H1 (cell line): ENCODE measurements around the gene ARHGAP25. TPM values are rescaled to one million over a fixed set of nuclear protein-coding genes. Genes with fewer than 3 reads are reported as not detected.

Source experiments
- CTCF ChIA-PET: fragments of 300-600 bp; sonication (Branson Sonifier 250); formaldehyde crosslinking; loops from one replicate; lab custom pipeline; 2021; ENCODE audit not compliant: partially characterized antibody; lab: Charles Lee
- POLR2A ChIA-PET: fragments of 300-600 bp; sonication (Branson Sonifier 250); formaldehyde crosslinking; loops from one replicate; lab custom pipeline; 2021; ENCODE audit warnings: inconsistent platforms; ENCODE audit not compliant: partially characterized antibody; lab: Charles Lee
- DNase-seq, 2 experiments: peaks; one replicate each; pipeline versions ENCODE4 v3.0.0 to v3.0.0-alpha.2; 2010 to 2022; ENCODE audit warnings: low spot score in 2 of 2, low read depth in 1 of 2, mixed read lengths in 1 of 2
- FAIRE-seq: peaks from 2 replicates; lab custom pipeline; 2011; peaks lifted over from hg19 to GRCh38; lab: Jason Lieb, UNC
- H2AFZ ChIP-seq: 2 replicates; pipeline ENCODE4 v1.8.1; 2012; ENCODE audit warnings: low read length, inconsistent platforms
- H2AK5ac ChIP-seq: 2 replicates; pipeline ENCODE4 v1.6.1; 2013; ENCODE audit warnings: low read depth, low read length
- H2BK120ac ChIP-seq: replicated peaks from 2 replicates; pipeline ENCODE3; 2013; ENCODE audit warnings: low read depth, low read length, inconsistent platforms
- H2BK12ac ChIP-seq: 2 replicates; pipeline ENCODE4 v1.6.1; 2013; ENCODE audit warnings: low read depth, low read length
- H2BK15ac ChIP-seq: 2 replicates; pipeline ENCODE4 v1.6.1; 2013; ENCODE audit warnings: low read length
- H2BK20ac ChIP-seq: 2 replicates; pipeline ENCODE4 v1.6.1; 2013; ENCODE audit warnings: low read length
- H2BK5ac ChIP-seq: 2 replicates; pipeline ENCODE4 v1.6.1; 2013; ENCODE audit warnings: low read depth, low read length
- H3K14ac ChIP-seq: 2 replicates; pipeline ENCODE4 v1.6.1; 2013; ENCODE audit warnings: inconsistent platforms; ENCODE audit not compliant: insufficient read length
- H3K18ac ChIP-seq: 2 replicates; pipeline ENCODE4 v1.6.1; 2013; ENCODE audit warnings: low read length; ENCODE audit errors: extremely low read depth
- H3K23ac ChIP-seq: 2 replicates; pipeline ENCODE4 v1.6.1; 2013; ENCODE audit warnings: inconsistent platforms; ENCODE audit not compliant: insufficient read length
- H3K23me2 ChIP-seq: 2 replicates; pipeline ENCODE4 v1.6.1; 2013; ENCODE audit warnings: low read depth, low read length
- H3K27ac ChIP-seq: 2 replicates; pipeline ENCODE4 v1.6.1; 2011; ENCODE audit warnings: low read depth, low read length, inconsistent platforms
- H3K27me3 ChIP-seq, 4 experiments: replicated peaks in 1 of 4; 1 replicate in 1 of 4; 2 replicates in 3 of 4; pipeline versions ENCODE4 v1.6.1 to v1.8.1; 2011 to 2013; ENCODE audit warnings: low read length in 3 of 4, mild to moderate bottlenecking in 3 of 4, inconsistent platforms in 2 of 4, mixed read lengths in 2 of 4, moderate library complexity in 1 of 4; ENCODE audit not compliant: control insufficient read depth in 3 of 4, insufficient read depth in 3 of 4; ENCODE audit errors: extremely low read depth in 1 of 4
- H3K36me3 ChIP-seq, 4 experiments: 2 replicates each; pipeline versions ENCODE4 v1.6.1 to v1.8.1; 2011 to 2013; ENCODE audit warnings: mild to moderate bottlenecking in 4 of 4, low read length in 3 of 4, moderate library complexity in 2 of 4, control low read depth in 1 of 4, inconsistent platforms in 1 of 4; ENCODE audit not compliant: insufficient read depth in 4 of 4, control insufficient read depth in 2 of 4
- H3K4ac ChIP-seq: replicated peaks from 2 replicates; pipeline ENCODE3; 2013; ENCODE audit warnings: low read length, low read depth, mixed read lengths, inconsistent platforms; ENCODE audit not compliant: insufficient read length
- H3K4me1 ChIP-seq, 4 experiments: replicated peaks in 1 of 4; 1 replicate in 1 of 4; 2 replicates in 3 of 4; pipeline versions ENCODE4 v1.6.1 to v1.8.1; 2011 to 2013; ENCODE audit warnings: low read length in 3 of 4, inconsistent platforms in 2 of 4, mixed read lengths in 1 of 4; ENCODE audit not compliant: insufficient read depth in 4 of 4, control insufficient read depth in 3 of 4
- H3K4me2 ChIP-seq, 2 experiments: 2 replicates each; pipeline versions ENCODE4 v1.6.1 to v1.8.1; 2011 to 2013; ENCODE audit warnings: low read depth in 2 of 2, low read length in 2 of 2, control low read depth in 1 of 2, inconsistent platforms in 1 of 2, mild to moderate bottlenecking in 1 of 2; ENCODE audit not compliant: insufficient read depth in 1 of 2
- H3K4me3 ChIP-seq, 4 experiments: fragments of 200-600, 300-600 bp in 1 of 4; sonication (generic), shearing (Covaris generic), sonication (Bioruptor Twin) in 1 of 4; 2 replicates each; pipeline versions ENCODE4 v1.5.1 to v1.8.1; 2011 to 2016; ENCODE audit warnings: low read length in 4 of 4, low read depth in 3 of 4, control low read depth in 2 of 4, inconsistent platforms in 2 of 4, mild to moderate bottlenecking in 2 of 4, mixed read lengths in 1 of 4, moderate library complexity in 1 of 4; ENCODE audit not compliant: insufficient read depth in 2 of 4; ENCODE audit errors: extremely low read depth in 1 of 4
- H3K56ac ChIP-seq: replicated peaks from 2 replicates; pipeline ENCODE3; 2013; ENCODE audit warnings: low read depth, mild to moderate bottlenecking, mixed read lengths, low read length, inconsistent platforms; ENCODE audit not compliant: insufficient read length
- H3K79me1 ChIP-seq: 2 replicates; pipeline ENCODE4 v1.6.1; 2013; ENCODE audit warnings: low read depth, low read length, control low read depth
- H3K79me2 ChIP-seq, 2 experiments: 2 replicates each; pipeline versions ENCODE4 v1.6.1 to v1.8.1; 2012 to 2013; ENCODE audit warnings: low read length in 2 of 2, mild to moderate bottlenecking in 2 of 2, inconsistent platforms in 1 of 2; ENCODE audit not compliant: insufficient read depth in 2 of 2, control insufficient read depth in 1 of 2
- H3K9ac ChIP-seq, 4 experiments: replicated peaks in 1 of 4; 1 replicate in 1 of 4; 2 replicates in 3 of 4; pipeline versions ENCODE4 v1.6.1 to v1.8.1; 2011 to 2013; ENCODE audit warnings: low read depth in 3 of 4, low read length in 3 of 4, control low read depth in 2 of 4, mild to moderate bottlenecking in 2 of 4, moderate library complexity in 2 of 4, inconsistent platforms in 1 of 4; ENCODE audit errors: extremely low read depth in 1 of 4
- H3K9me3 ChIP-seq, 2 experiments: 2 replicates each; pipeline versions ENCODE4 v1.6.1 to v1.8.1; 2012 to 2013; ENCODE audit warnings: mild to moderate bottlenecking in 2 of 2, moderate library complexity in 2 of 2, control low read depth in 1 of 2, inconsistent platforms in 1 of 2, low read depth in 1 of 2, low read length in 1 of 2, mixed read lengths in 1 of 2; ENCODE audit not compliant: insufficient read depth in 2 of 2
- H4K20me1 ChIP-seq, 2 experiments: replicated peaks in 1 of 2; 2 replicates each; pipeline versions ENCODE3 to v1.8.1; 2011 to 2013; ENCODE audit warnings: inconsistent platforms in 2 of 2, low read length in 2 of 2, mild to moderate bottlenecking in 1 of 2; ENCODE audit not compliant: insufficient read depth in 2 of 2, control insufficient read depth in 1 of 2
- H4K5ac ChIP-seq: 2 replicates; pipeline ENCODE4 v1.6.1; 2013; ENCODE audit warnings: low read length, low read depth, mixed read lengths, inconsistent platforms; ENCODE audit not compliant: insufficient read length
- H4K8ac ChIP-seq: 2 replicates; pipeline ENCODE4 v1.8.0; 2013; ENCODE audit warnings: mild to moderate bottlenecking, moderate library complexity, low read length, inconsistent platforms; ENCODE audit not compliant: insufficient read depth; ENCODE audit errors: extremely low read depth
- H4K91ac ChIP-seq: replicated peaks from 2 replicates; pipeline ENCODE3; 2013; ENCODE audit warnings: low read length, mixed read lengths, inconsistent platforms; ENCODE audit not compliant: insufficient read length
- CBX5 ChIP-seq: fragments of 300-800, 300-1000 bp; sonication (generic); IDR thresholded peaks from 2 replicates; pipeline ENCODE4 v1.7.1; 2016; ENCODE audit warnings: antibody characterized with exemption, low read length, low read depth
- CBX8 ChIP-seq: fragments of 300-800, 300-1000 bp; sonication (generic); IDR thresholded peaks from 2 replicates; pipeline ENCODE4 v1.7.1; 2016; ENCODE audit warnings: low read depth, low read length, borderline replicate concordance
- CTBP2 ChIP-seq: IDR thresholded peaks from 2 replicates; pipeline ENCODE4 v1.7.0; 2011; ENCODE audit warnings: borderline replicate concordance, mild to moderate bottlenecking, moderate library complexity, mixed read lengths, low read length; ENCODE audit not compliant: insufficient read depth, insufficient read length
- E2F6 ChIP-seq: IDR thresholded peaks from 2 replicates; pipeline ENCODE4 v1.6.1; 2012; ENCODE audit warnings: inconsistent platforms
- EGR1 ChIP-seq: IDR thresholded peaks from 2 replicates; pipeline ENCODE4 v1.6.1; 2011; ENCODE audit warnings: low read depth, low read length, borderline replicate concordance
- EP300 ChIP-seq, 2 experiments: IDR thresholded peaks; 1 replicate in 1 of 2; 2 replicates in 1 of 2; pipeline ENCODE4 v1.6.1; 2011 to 2012; ENCODE audit warnings: low read depth in 2 of 2, low read length in 2 of 2, mild to moderate bottlenecking in 2 of 2, borderline replicate concordance in 1 of 2, inconsistent platforms in 1 of 2, moderate library complexity in 1 of 2
- FOSL1 ChIP-seq: IDR thresholded peaks from 2 replicates; pipeline ENCODE4 v1.6.1; 2011; ENCODE audit warnings: mild to moderate bottlenecking, low read depth, low read length, moderate library complexity; ENCODE audit not compliant: insufficient read depth
- KDM5A ChIP-seq: fragments of 200-600 bp; IDR thresholded peaks from 2 replicates; pipeline ENCODE4 v1.7.1; 2012; ENCODE audit warnings: mild to moderate bottlenecking, low read length, inconsistent platforms, mixed read lengths
- SIRT6 ChIP-seq: IDR thresholded peaks from one replicate; pipeline ENCODE4 v1.7.1; 2012; ENCODE audit warnings: low read length, inconsistent platforms
- SP1 ChIP-seq: IDR thresholded peaks from 2 replicates; pipeline ENCODE4 v1.6.1; 2011; ENCODE audit warnings: low read depth, low read length
- SRF ChIP-seq: IDR thresholded peaks from 2 replicates; pipeline ENCODE4 v1.6.1; 2011; ENCODE audit warnings: mild to moderate bottlenecking, low read depth, low read length, moderate library complexity
- TBP ChIP-seq: IDR thresholded peaks from 2 replicates; pipeline ENCODE4 v1.6.1; 2011; ENCODE audit warnings: low read depth, low read length, improper control_type of control experiment
- WGBS, 2 experiments: shearing (Covaris generic) in 1 of 2; methylation state at CpG; one replicate each; pipeline versions ENCODE4 v1.1.6 to v1.1.7; 2013 to 2015; ENCODE audit warnings: low lambda C conversion rate in 2 of 2, mixed read lengths in 2 of 2, inconsistent platforms in 1 of 2, low coverage in 1 of 2, missing lambda C conversion rate in 1 of 2; ENCODE audit not compliant: insufficient replicate concordance in 2 of 2, insufficient coverage in 1 of 2, insufficient read length in 1 of 2; ENCODE audit errors: extremely low coverage in 1 of 2, missing lambda C conversion rate in 1 of 2; 5-methylcytosine and 5-hydroxymethylcytosine counted together
- polyA plus RNA-seq, 7 experiments: library from polyadenylated mRNA; depleted of rRNA in 3 of 7; stranded (reverse) in 5 of 7; unstranded in 2 of 7; fragments of >200 nt in 5 of 7; fragments of 200-250 nt in 2 of 7; gene quantifications; 1 replicate in 5 of 7; 2 replicates in 1 of 7; 4 replicates in 1 of 7; pipeline versions ENCODE4 v1.2.1 to v1.2.3, GENCODE V29; 2011 to 2013; ENCODE audit warnings: missing spikeins in 2 of 7, mixed read lengths in 2 of 7
- total RNA-seq: library from RNA; stranded (reverse); fragmentation: NEBNext Ultra II Directional; extraction: Animal tissue kit (Norgen Biotek cat#: 25700); gene quantifications from 2 replicates; pipeline ENCODE4 v1.2.1, GENCODE V29; 2021
- TF ChIP-seq, protein P1 (sequence below): IDR thresholded peaks from 2 replicates; pipeline ENCODE4 v1.6.1; 2011; ENCODE audit warnings: low read length, improper control_type of control experiment

The ARHGAP25 gene
- total and polyA plus RNA-seq, 2 of the 8 experiments (the other 6 are each of a cell fraction or from before 2014, with no cell fraction given), result 1.00 to 1.2 TPM

DNA sequence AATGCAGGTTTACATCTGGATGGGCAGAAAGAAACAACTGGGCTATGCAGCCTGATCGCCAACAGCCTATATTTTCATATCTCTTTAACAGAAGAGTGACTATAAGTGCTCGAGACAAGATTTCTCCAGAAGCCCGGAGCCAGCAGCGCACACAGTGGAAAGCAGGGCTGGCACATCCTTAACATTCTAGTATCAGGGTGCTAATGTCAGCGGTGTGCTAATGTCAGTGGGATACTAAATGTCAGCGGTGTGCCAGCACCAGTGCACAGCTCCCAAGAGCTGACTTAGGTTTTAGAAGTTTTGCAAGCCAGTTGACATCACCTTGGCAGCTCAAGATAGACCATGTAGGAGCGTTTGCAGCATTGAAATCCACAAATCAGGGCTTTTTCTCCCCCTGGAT lies 128.3 kb downstream of the ARHGAP25 start:
- POLR2A ChIA-PET, result no interaction called here
- no peak overlapping the region for H3K9ac ChIP-seq
- no peak overlapping the region for H2AK5ac ChIP-seq
- H3K27ac ChIP-seq, result no peak overlapping the region
- no peak overlapping the region for H3K4me2 ChIP-seq
- no peak overlapping the region for H2BK5ac ChIP-seq
- H4K8ac ChIP-seq, result no peak overlapping the region
- H3K23ac ChIP-seq, result no peak overlapping the region
- H4K91ac ChIP-seq, result no peak overlapping the region
- H3K79me1 ChIP-seq, result no peaks in the 10 kb centered on the region
- H3K14ac ChIP-seq, result no peak overlapping the region
- H2AFZ ChIP-seq, result no peak overlapping the region
- H4K20me1 ChIP-seq, result no peaks in the 10 kb centered on the region
- H3K9me3 ChIP-seq, result no peaks in the 10 kb centered on the region
- no peak overlapping the region for H3K18ac ChIP-seq
- no peaks in the 10 kb centered on the region for H3K36me3 ChIP-seq
- H4K5ac ChIP-seq, result no peak overlapping the region
- no peaks in the 10 kb centered on the region for H3K27me3 ChIP-seq
- FAIRE-seq (no peak), DNase-seq (no peak)
- H3K4me1 ChIP-seq, result no peaks in the 10 kb centered on the region
- no peak overlapping the region for H3K4me3 ChIP-seq
- WGBS, 2 experiments, result 90% methylated on average over 7 of the region's 7 CpGs; no CpG with 5 or more reads in 1 of the 2 experiments
- CTCF ChIA-PET, result interaction anchor here (0.5 to 1.3 kb wide), 3 partner anchors 24 to 491 kb away, joined by 3 to 5 read pairs (median 5); no protein-coding TSS in a partner anchor
- no peak overlapping the region for H3K4ac ChIP-seq
- H3K56ac ChIP-seq, result no peak overlapping the region
- H2BK120ac ChIP-seq, result no peak overlapping the region
- H3K79me2 ChIP-seq, result no peaks in the 10 kb centered on the region
- no peak overlapping the region for H2BK20ac ChIP-seq
- no peak overlapping the region for H2BK15ac ChIP-seq
- no peak overlapping the region for H2BK12ac ChIP-seq
- H3K23me2 ChIP-seq, result no peaks in the 10 kb centered on the region
- TF ChIP-seq KDM5A (no peak), FOSL1 (no peak), SRF (no peak), CBX8 (no peak), SIRT6 (no peak), EGR1 (no peak), E2F6 (no peak), CBX5 (no peak), EP300 (IDR thresholded peaks at IDR 0.05; ENCODE audit: borderline replicate concordance in 1 of 2, low read depth in 2 of 2, low read length in 2 of 2) (no peak), SP1 (no peak), CTBP2 (no peak), TBP (no peak)
- TF ChIP-seq, protein P1, sequence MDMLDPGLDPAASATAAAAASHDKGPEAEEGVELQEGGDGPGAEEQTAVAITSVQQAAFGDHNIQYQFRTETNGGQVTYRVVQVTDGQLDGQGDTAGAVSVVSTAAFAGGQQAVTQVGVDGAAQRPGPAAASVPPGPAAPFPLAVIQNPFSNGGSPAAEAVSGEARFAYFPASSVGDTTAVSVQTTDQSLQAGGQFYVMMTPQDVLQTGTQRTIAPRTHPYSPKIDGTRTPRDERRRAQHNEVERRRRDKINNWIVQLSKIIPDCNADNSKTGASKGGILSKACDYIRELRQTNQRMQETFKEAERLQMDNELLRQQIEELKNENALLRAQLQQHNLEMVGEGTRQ, result no peak
